ENCODE measurements around the gene PIK3R4.

DNA sequence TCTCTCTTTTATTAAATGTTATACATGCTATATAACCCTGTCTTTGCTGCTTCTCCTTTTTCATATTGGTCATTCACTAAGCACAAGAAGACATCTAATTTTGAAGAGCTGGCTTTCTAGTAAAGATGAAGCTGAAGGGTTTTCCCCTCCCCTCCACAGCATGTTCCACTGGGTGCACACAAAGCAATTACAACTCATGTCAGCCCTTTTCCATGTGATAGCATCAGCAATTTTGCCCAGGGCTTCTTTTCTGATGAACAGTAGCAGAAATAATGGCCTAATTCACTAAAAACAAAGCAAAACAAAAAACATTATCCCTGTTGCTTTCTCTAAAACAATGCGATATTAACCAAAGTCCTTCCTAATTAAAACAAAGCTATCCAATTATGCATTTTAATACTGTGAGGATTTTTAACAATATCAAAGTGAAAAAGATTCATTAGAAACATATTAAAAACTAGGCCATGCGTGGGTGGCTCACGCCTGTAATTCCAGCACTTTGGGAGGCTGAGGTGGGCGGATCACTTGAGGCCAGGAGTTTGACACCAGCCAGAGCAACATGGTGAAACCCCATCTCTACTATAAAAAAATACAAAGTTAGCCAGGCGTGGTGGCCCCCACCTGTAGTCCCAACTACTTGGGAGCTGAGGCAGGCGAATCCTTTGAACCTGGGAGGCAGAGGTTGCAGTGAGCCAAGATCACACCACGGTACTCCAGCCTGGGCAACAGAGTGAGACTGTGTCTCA lies 12.2 kb upstream of the PIK3R4 start:
- no peak for TF ChIP-seq CTCF (IDR thresholded peaks at IDR 0.05; ENCODE audit: insufficient read depth, low read length, poor library complexity, severe bottlenecking)
- no peak for TF ChIP-seq EZH2phosphoT487 (conservative IDR thresholded peaks at IDR 0.05; ENCODE audit: low read length)
